Suprapubic skin (tissue), 4 donors: ENCODE data around the gene CUEDC2.

Experiments used
- CTCF ChIP-seq, 2 donors: fragments of 200-600 bp in 1 of 2; fragments of 450-650 bp in 1 of 2; sonication (generic) in 1 of 2; IDR thresholded peaks; one replicate each; pipeline ENCODE4 v1.5.1; 2016 to 2019; ENCODE audit warnings: antibody characterized with exemption in 2 of 2, mild to moderate bottlenecking in 1 of 2, moderate library complexity in 1 of 2
- EP300 ChIP-seq: sonication (generic); formaldehyde crosslinking; IDR thresholded peaks from one replicate; pipeline ENCODE4 v1.6.1; 2017; ENCODE audit warnings: antibody characterized with exemption
- POLR2A ChIP-seq, 2 donors: fragments of 450-650 bp; IDR thresholded peaks; one replicate each; pipeline ENCODE4 v1.6.1; 2017; ENCODE audit warnings: antibody characterized with exemption in 2 of 2, mild to moderate bottlenecking in 2 of 2, moderate library complexity in 2 of 2
- POLR2AphosphoS5 ChIP-seq, 3 donors: sonication (generic); formaldehyde crosslinking; IDR thresholded peaks; one replicate each; pipeline ENCODE4 v1.6.1; 2017; ENCODE audit warnings: antibody characterized with exemption in 3 of 3

- TF ChIP-seq EP300 (no peak), CTCF (IDR thresholded peaks at IDR 0.05) (no peak), POLR2AphosphoS5 (IDR thresholded peaks at IDR 0.05) (no peak), POLR2A (IDR thresholded peaks at IDR 0.05) (no peak)
These were observed 30.2 kb upstream of the CUEDC2 start for GRCh38 chr10:102462512-102463054.
